ENCODE results near the gene MARCHF10. TPM values are rescaled to one million over a fixed set of nuclear protein-coding genes. Genes with fewer than 3 reads are reported as not detected.

The MARCHF10 gene
- total and polyA plus RNA-seq, 9 donors: 0.09 to 1.1 (median 0.42) TPM

DNA sequence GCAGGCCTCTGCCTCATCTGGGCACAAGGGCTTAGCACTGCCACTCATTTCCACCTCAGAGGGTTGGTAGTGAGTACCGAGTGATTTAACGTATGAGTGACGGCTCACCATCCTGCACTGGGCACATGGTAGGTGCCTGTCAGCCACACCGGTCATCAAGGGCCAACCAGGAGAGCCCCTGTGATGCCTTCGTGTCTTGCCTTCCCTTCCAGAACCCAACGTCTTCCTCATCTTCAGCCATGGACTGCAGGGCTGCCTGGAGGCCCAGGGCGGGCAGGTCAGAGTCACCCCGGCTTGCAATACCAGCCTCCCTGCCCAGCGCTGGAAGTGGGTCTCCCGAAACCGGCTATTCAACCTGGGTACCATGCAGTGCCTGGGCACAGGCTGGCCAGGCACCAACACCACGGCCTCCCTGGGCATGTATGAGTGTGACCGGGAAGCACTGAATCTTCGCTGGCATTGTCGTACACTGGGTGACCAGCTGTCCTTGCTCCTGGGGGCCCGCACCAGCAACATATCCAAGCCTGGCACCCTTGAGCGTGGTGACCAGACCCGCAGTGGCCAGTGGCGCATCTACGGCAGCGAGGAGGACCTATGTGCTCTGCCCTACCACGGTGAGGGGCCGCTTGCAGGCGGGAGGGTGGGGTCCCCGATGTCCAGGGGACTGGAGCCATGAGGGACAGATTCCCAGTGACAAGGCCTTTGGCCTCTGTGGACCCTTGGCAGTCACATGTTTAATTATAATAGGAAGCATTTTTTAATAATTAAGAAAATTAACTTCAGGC lies 143.6 kb downstream of the MARCHF10 start:
- Histone ChIP-seq H3K36me3 (ENCODE audit: control insufficient read depth, insufficient read depth, low read length) (peaks cover 16% of the 10 kb centered on the region), H3K9me3 (replicated peaks; ENCODE audit: control insufficient read depth, low read depth, low read length) (peaks cover 9% of the 10 kb centered on the region), H3K27me3 (ENCODE audit: control insufficient read depth, insufficient read depth, low read length) (no peaks in the 10 kb centered on the region), H3K4me1 (ENCODE audit: control insufficient read depth, insufficient read depth, low read length) (no peaks in the 10 kb centered on the region), H3K27ac (ENCODE audit: low read length) (no peak overlapping the region), H3K4me3 (ENCODE audit: low read length) (no peak overlapping the region)
- WGBS (ENCODE audit: insufficient coverage): 95% methylated on average over 24 of the region's 25 CpGs
- no peak for DNase-seq

DNA sequence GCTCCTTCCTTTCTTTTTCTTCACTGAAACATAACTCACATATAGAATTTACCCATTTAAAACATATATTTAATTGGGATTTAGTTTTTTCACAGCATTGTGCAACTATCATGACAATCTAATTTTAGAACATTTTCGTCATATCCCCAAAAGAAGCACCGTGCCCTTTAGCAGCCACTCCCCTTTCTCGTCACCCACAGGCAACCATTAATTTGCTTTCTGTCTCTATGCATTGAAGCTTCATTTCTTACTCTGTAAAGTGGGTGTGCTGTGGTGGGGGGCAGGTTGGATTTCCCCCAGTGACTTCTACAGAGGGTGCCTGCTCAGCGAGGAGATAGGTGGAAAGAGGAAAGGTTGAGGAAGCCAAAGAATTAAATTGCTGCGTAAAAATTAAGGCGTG lies 144.8 kb downstream of the MARCHF10 start:
- H3K4me3 ChIP-seq (ENCODE audit: low read length): no peak overlapping the region
- no peak for DNase-seq
- H3K27ac ChIP-seq (ENCODE audit: low read length): no peak overlapping the region
- H3K4me1 ChIP-seq (ENCODE audit: control insufficient read depth, insufficient read depth, low read length): peaks cover 5% of the 10 kb centered on the region
- H3K9me3 ChIP-seq (replicated peaks; ENCODE audit: control insufficient read depth, low read depth, low read length): peaks cover 9% of the 10 kb centered on the region
- H3K36me3 ChIP-seq (ENCODE audit: control insufficient read depth, insufficient read depth, low read length): peaks cover 11% of the 10 kb centered on the region
- 86% methylated on average over 3 of the region's 6 CpGs for WGBS (ENCODE audit: insufficient coverage)
- no peaks in the 10 kb centered on the region for H3K27me3 ChIP-seq (ENCODE audit: control insufficient read depth, insufficient read depth, low read length)

DNA sequence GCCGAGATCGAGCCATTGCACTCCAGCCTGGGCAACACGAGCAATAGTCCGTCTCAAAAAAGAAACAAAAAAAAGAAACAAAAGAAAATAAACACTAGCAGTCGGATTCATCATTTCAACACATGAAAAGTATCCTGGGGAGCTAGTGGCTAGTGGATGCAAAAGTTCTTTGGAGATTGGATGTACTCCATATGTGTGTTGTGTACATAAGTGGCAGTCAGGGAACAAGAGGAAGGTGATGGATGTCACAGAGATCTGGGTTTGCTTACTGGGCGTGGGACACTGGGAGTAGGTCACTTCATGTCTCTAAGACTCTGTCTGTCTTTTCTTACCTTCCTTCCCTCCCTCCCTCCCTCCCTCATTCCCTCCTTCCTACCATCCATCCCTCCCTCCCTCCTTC lies 145.3 kb downstream of the MARCHF10 start:
- no peaks in the 10 kb centered on the region for H3K27me3 ChIP-seq (ENCODE audit: control insufficient read depth, insufficient read depth, low read length)
- peaks cover 7% of the 10 kb centered on the region for H3K4me1 ChIP-seq (ENCODE audit: control insufficient read depth, insufficient read depth, low read length)
- peaks cover 9% of the 10 kb centered on the region for H3K9me3 ChIP-seq (replicated peaks; ENCODE audit: control insufficient read depth, low read depth, low read length)
- H3K27ac ChIP-seq (ENCODE audit: low read length): no peak overlapping the region
- H3K4me3 ChIP-seq (ENCODE audit: low read length): no peak overlapping the region
- 100% methylated on average over 1 of the region's 6 CpGs for WGBS (ENCODE audit: insufficient coverage)
- no peak for DNase-seq
- H3K36me3 ChIP-seq (ENCODE audit: control insufficient read depth, insufficient read depth, low read length): peaks cover 11% of the 10 kb centered on the region

DNA sequence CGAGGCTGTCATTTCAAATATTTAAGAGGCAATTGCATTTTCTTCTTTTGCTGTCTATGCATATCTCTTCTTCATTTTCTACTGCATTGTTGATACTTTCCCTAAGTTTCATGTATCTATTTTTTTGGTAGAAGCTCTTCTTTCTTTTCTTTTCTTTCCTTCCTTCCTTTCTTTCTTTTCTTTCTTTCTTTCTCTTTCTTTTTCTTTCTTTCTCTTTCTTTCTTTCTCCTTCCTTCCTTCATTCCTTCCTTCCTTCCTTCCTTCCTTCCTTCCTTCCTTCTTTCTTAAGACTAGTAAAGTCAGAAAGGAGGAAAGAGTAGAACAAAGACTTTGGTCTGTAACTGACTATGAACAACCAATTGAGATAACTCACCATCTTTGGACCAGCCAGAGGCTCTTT lies 146.8 kb downstream of the MARCHF10 start:
- H3K27ac ChIP-seq (ENCODE audit: low read length): no peak overlapping the region
- peaks cover 8% of the 10 kb centered on the region for H3K36me3 ChIP-seq (ENCODE audit: control insufficient read depth, insufficient read depth, low read length)
- H3K27me3 ChIP-seq (ENCODE audit: control insufficient read depth, insufficient read depth, low read length): no peaks in the 10 kb centered on the region
- DNase-seq: no peak
- no CpG with 5 or more reads among the region's 1 CpG for WGBS (ENCODE audit: insufficient coverage)
- peaks cover 9% of the 10 kb centered on the region for H3K9me3 ChIP-seq (replicated peaks; ENCODE audit: control insufficient read depth, low read depth, low read length)
- H3K4me1 ChIP-seq (ENCODE audit: control insufficient read depth, insufficient read depth, low read length): peaks cover 17% of the 10 kb centered on the region
- H3K4me3 ChIP-seq (ENCODE audit: low read length): no peak overlapping the region

DNA sequence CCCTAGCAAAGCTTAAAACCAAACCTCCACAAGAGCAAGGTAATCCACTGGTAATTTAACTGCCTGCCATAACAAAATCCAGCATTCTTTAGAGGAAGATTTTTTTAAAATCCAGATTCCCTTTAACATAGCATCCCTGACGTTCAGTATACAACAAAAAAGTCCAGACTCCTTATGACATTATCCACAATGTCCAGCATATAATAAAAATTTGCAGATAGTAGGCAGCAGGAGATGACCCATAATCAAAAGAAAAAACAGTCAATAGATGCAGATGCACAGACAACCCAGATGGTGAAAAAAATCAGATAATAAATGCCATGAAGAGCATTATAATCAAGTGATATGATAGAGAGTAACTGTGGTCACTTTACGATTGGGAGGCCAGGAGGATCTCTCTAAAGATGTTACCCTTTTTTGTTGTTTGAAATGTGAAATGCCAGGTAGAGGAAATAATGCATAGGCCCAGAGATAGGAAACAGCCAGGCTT lies 147.4 kb downstream of the MARCHF10 start:
- no peak overlapping the region for H3K4me3 ChIP-seq (ENCODE audit: low read length)
- peaks cover 9% of the 10 kb centered on the region for H3K9me3 ChIP-seq (replicated peaks; ENCODE audit: control insufficient read depth, low read depth, low read length)
- H3K4me1 ChIP-seq (ENCODE audit: control insufficient read depth, insufficient read depth, low read length): peaks cover 22% of the 10 kb centered on the region
- peaks cover 3% of the 10 kb centered on the region for H3K36me3 ChIP-seq (ENCODE audit: control insufficient read depth, insufficient read depth, low read length)
- no peak for DNase-seq
- H3K27me3 ChIP-seq (ENCODE audit: control insufficient read depth, insufficient read depth, low read length): no peaks in the 10 kb centered on the region
- 100% methylated on average over 1 of the region's 2 CpGs for WGBS (ENCODE audit: insufficient coverage)
- H3K27ac ChIP-seq (ENCODE audit: low read length): no peak overlapping the region

DNA sequence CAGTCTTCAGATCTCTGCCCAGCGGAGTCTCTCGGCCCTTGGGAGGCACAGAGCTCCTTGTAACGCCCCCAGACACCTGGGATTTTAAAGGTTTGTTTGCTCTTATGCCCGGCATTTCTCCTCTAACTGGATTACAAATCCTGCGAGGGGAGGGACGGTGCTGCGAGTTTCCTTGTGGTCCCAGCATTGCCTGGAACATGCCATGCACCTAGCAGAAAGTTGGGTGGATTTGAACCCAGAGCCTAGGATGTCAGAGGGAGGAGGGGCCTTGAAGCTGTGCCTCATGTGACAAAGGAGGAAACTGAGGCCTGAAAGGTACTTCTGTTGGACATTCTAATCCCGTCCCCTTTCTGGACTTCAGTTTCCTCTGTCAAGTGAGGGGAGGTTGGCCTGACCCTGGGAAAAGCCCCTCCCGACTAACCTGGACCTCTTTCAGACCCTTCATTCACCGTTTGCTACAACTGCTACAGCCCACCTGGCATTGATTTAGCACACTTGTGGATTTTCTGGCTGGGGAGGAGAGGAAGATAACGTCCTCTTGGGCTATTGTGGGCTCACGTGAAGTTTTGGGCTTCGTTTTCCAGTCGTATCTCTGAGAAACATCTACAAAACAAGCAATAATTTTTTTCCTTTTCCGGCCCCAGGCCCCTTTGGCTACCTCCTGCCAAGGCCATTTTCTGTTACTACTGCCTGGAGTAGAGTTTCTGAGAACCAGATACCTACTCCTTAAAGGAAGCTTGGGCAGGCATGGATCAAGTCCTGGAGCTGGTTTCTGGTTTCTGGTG lies 149.8 kb downstream of the MARCHF10 start:
- no peaks in the 10 kb centered on the region for H3K36me3 ChIP-seq (ENCODE audit: control insufficient read depth, insufficient read depth, low read length)
- H3K9me3 ChIP-seq (replicated peaks; ENCODE audit: control insufficient read depth, low read depth, low read length): peaks cover 9% of the 10 kb centered on the region
- no peak overlapping the region for H3K4me3 ChIP-seq (ENCODE audit: low read length)
- WGBS (ENCODE audit: insufficient coverage): 62% methylated on average over 7 of the region's 15 CpGs
- peaks cover 40% of the 10 kb centered on the region for H3K4me1 ChIP-seq (ENCODE audit: control insufficient read depth, insufficient read depth, low read length)
- H3K27ac ChIP-seq (ENCODE audit: low read length): peak overlapping the region; percentile 20
- no peaks in the 10 kb centered on the region for H3K27me3 ChIP-seq (ENCODE audit: control insufficient read depth, insufficient read depth, low read length)
- peak; percentile 70 for DNase-seq

DNA sequence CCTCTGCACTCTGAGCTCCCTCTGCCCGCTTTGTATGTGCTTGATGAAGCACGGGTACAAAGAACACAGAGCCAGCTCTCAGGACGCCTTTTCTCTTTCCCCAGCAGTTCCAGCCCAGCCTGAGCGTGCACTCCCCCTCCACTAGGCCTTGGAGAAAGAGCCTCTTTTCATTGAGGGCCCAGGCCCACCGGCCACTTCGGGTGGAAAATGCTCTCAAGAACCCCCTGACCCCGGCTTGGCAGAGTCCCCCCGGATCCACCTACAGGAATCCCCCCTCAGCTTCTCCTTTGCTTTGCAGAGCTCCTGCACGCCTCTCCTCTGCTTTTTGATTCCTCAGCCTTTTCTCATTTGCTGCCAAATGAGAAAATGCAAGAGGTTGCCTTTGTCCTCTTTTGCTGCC lies 150.4 kb downstream of the MARCHF10 start:
- Histone ChIP-seq H3K4me1 (ENCODE audit: control insufficient read depth, insufficient read depth, low read length) (peaks cover 46% of the 10 kb centered on the region), H3K27ac (ENCODE audit: low read length) (no peak overlapping the region), H3K36me3 (ENCODE audit: control insufficient read depth, insufficient read depth, low read length) (no peaks in the 10 kb centered on the region), H3K4me3 (ENCODE audit: low read length) (no peak overlapping the region), H3K9me3 (replicated peaks; ENCODE audit: control insufficient read depth, low read depth, low read length) (peaks cover 9% of the 10 kb centered on the region), H3K27me3 (ENCODE audit: control insufficient read depth, insufficient read depth, low read length) (no peaks in the 10 kb centered on the region)
- 54% methylated on average over 9 of the region's 9 CpGs for WGBS (ENCODE audit: insufficient coverage)
- no peak for DNase-seq

DNA sequence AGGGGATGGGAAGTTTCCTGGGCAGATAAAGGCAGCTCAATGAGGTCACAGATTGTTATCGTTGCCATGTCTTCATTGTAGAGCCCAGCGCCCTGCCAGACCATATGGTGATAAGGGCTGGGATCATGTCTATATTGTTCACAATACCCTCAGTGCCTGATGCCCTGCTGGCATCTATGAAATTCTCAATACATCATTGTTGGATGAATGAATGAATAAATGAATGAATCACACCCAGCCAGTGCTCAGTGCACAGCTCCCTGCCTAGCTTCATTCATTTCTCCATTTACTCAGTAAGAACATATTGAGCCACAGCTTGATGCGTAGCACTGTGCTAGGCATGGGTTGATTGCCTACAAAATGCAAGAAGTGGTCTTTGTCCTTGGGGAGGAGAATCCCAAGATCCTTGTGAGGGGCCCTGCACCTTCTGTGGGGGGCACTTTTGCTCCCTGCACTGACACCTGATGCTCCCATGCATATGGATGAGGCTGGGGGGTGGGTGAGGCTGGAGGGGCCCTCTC lies 150.9 kb downstream of the MARCHF10 start:
- 90% methylated on average over 2 of the region's 3 CpGs for WGBS (ENCODE audit: insufficient coverage)
- H3K36me3 ChIP-seq (ENCODE audit: control insufficient read depth, insufficient read depth, low read length): no peaks in the 10 kb centered on the region
- no peaks in the 10 kb centered on the region for H3K27me3 ChIP-seq (ENCODE audit: control insufficient read depth, insufficient read depth, low read length)
- no peak overlapping the region for H3K4me3 ChIP-seq (ENCODE audit: low read length)
- peaks cover 9% of the 10 kb centered on the region for H3K9me3 ChIP-seq (replicated peaks; ENCODE audit: control insufficient read depth, low read depth, low read length)
- DNase-seq: no peak
- H3K27ac ChIP-seq (ENCODE audit: low read length): no peak overlapping the region
- peaks cover 51% of the 10 kb centered on the region for H3K4me1 ChIP-seq (ENCODE audit: control insufficient read depth, insufficient read depth, low read length)

DNA sequence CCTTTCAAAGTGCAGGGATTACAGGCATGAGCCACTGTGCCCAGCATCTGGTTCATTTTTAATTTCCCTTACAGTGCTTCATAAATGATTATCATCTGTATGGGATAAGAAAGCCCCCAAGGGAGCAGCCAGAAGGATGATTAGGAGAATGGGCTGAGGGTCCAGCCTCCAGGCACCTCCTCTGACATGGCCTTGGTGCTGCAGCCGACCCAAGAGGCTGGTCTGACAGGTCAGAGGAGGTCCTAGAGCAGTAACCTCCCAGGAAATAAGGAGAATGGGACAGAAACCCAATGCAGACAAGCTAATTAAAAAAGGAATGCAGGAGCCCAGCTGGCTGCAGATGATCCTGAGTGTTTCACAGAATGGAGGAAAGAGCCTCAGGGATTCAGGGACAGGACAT lies 151.7 kb downstream of the MARCHF10 start:
- no peak for DNase-seq
- H3K27me3 ChIP-seq (ENCODE audit: control insufficient read depth, insufficient read depth, low read length): no peaks in the 10 kb centered on the region
- H3K4me1 ChIP-seq (ENCODE audit: control insufficient read depth, insufficient read depth, low read length): peaks cover 54% of the 10 kb centered on the region
- no peak overlapping the region for H3K27ac ChIP-seq (ENCODE audit: low read length)
- no peaks in the 10 kb centered on the region for H3K36me3 ChIP-seq (ENCODE audit: control insufficient read depth, insufficient read depth, low read length)
- peaks cover 9% of the 10 kb centered on the region for H3K9me3 ChIP-seq (replicated peaks; ENCODE audit: control insufficient read depth, low read depth, low read length)
- 60% methylated on average over 1 of the region's 1 CpG for WGBS (ENCODE audit: insufficient coverage)
- H3K4me3 ChIP-seq (ENCODE audit: low read length): no peak overlapping the region

DNA sequence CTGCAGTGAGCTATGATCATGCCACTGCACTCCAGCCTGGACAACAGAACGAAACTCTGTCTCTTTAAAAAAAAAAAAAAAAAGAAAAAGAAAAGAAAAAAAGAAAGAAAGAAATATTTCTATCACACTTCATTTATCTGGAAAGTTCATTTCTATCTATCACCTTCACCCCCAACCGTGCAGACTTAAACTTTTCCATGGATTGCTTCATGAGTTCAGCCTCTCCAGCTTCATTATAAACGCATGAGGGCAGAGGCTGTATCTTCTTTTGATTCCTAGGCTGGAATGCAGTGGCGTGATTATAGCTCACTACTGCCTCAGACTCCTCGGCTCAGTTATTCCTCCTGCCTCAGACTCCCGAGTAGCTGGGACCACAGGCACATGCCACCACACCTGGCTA lies 152.5 kb downstream of the MARCHF10 start:
- H3K4me1 ChIP-seq (ENCODE audit: control insufficient read depth, insufficient read depth, low read length): peaks cover 54% of the 10 kb centered on the region
- DNase-seq: no peak
- WGBS (ENCODE audit: insufficient coverage): 75% methylated on average over 3 of the region's 6 CpGs
- no peak overlapping the region for H3K4me3 ChIP-seq (ENCODE audit: low read length)
- no peak overlapping the region for H3K27ac ChIP-seq (ENCODE audit: low read length)
- H3K36me3 ChIP-seq (ENCODE audit: control insufficient read depth, insufficient read depth, low read length): no peaks in the 10 kb centered on the region
- H3K9me3 ChIP-seq (replicated peaks; ENCODE audit: control insufficient read depth, low read depth, low read length): peaks cover 6% of the 10 kb centered on the region
- H3K27me3 ChIP-seq (ENCODE audit: control insufficient read depth, insufficient read depth, low read length): no peaks in the 10 kb centered on the region

Data from muscle of leg (tissue), 11 donors.